ENCODE measurements around the gene MOB2. TPM values are rescaled to one million over a fixed set of nuclear protein-coding genes. Genes with fewer than 3 reads are reported as not detected.

MOB2 gene
- total and polyA plus RNA-seq, 4 donors = 8.3 to 18.5 (median 14.8) TPM

- no peaks in the 10 kb centered on the region for H3K9me3 ChIP-seq (ENCODE audit: control insufficient read depth in 4 of 4, low read length in 3 of 4)
- no peak for DNase-seq (ENCODE audit: low spot score)
- no peak for TF ChIP-seq REST (IDR thresholded peaks at IDR 0.05)
- no peak for TF ChIP-seq SP1 (IDR thresholded peaks at IDR 0.05)
- TF ChIP-seq HNF4A (conservative IDR thresholded peaks at IDR 0.05) = no peak
- WGBS = 95% methylated on average over 13 of the region's 13 CpGs
- H3K27ac ChIP-seq (ENCODE audit: low read depth in 1 of 2, low read length in 2 of 2) = no peak overlapping the region
- H3K4me1 ChIP-seq (ENCODE audit: control insufficient read depth in 4 of 4, insufficient read depth in 4 of 4, low read length in 3 of 4) = peaks cover 0 to 3% (median 0%) of the 10 kb centered on the region in 4 donors
- no peaks in the 10 kb centered on the region for H3K27me3 ChIP-seq (ENCODE audit: control insufficient read depth in 4 of 4, insufficient read depth in 4 of 4, low read length in 3 of 4)
- peaks cover 0 to 2% (median 0%) of the 10 kb centered on the region in 4 donors for H3K36me3 ChIP-seq (ENCODE audit: control insufficient read depth in 4 of 4, insufficient read depth in 3 of 4, low read depth in 1 of 4, low read length in 3 of 4)
- no peak overlapping the region for H3K4me3 ChIP-seq (ENCODE audit: low read depth in 1 of 3, low read length in 3 of 3)
- H3K9ac ChIP-seq (ENCODE audit: low read depth in 1 of 2, low read length in 2 of 2) = no peak overlapping the region
These were observed 29.3 kb downstream of the MOB2 start for GRCh38 chr11:1457326-1457680.

- WGBS = 88% methylated on average over 44 of the region's 44 CpGs
- no peak for TF ChIP-seq TAF1 (conservative IDR thresholded peaks at IDR 0.05)
- no peak for TF ChIP-seq ATF3 (IDR thresholded peaks at IDR 0.05)
- no peak for TF ChIP-seq REST (IDR thresholded peaks at IDR 0.05)
- TF ChIP-seq ZBTB33 (IDR thresholded peaks at IDR 0.05) = no peak
- no peak for TF ChIP-seq RXRA (IDR thresholded peaks at IDR 0.05)
- TF ChIP-seq SP1 (IDR thresholded peaks at IDR 0.05) = no peak
- no peak for TF ChIP-seq HNF4A (conservative IDR thresholded peaks at IDR 0.05)
- no peak for TF ChIP-seq HNF4G (IDR thresholded peaks at IDR 0.05)
- no peak for TF ChIP-seq RAD21 (IDR thresholded peaks at IDR 0.05)
- Histone ChIP-seq H3K27me3 (ENCODE audit: control insufficient read depth in 4 of 4, insufficient read depth in 4 of 4, low read length in 3 of 4) (no peaks in the 10 kb centered on the region), H3K9ac (ENCODE audit: low read depth in 1 of 2, low read length in 2 of 2) (no peak overlapping the region), H3K36me3 (ENCODE audit: control insufficient read depth in 4 of 4, insufficient read depth in 3 of 4, low read depth in 1 of 4, low read length in 3 of 4) (peaks cover 0 to 2% (median 0%) of the 10 kb centered on the region in 4 donors), H3K4me1 (ENCODE audit: control insufficient read depth in 4 of 4, insufficient read depth in 4 of 4, low read length in 3 of 4) (peaks cover 0 to 3% (median 0%) of the 10 kb centered on the region in 4 donors), H3K4me3 (ENCODE audit: low read depth in 1 of 3, low read length in 3 of 3) (no peak overlapping the region), H3K9me3 (ENCODE audit: control insufficient read depth in 4 of 4, low read length in 3 of 4) (no peaks in the 10 kb centered on the region), H3K27ac (ENCODE audit: low read depth in 1 of 2, low read length in 2 of 2) (no peak overlapping the region)
- no peak for DNase-seq (ENCODE audit: low spot score)
These were observed 29.8 kb downstream of the MOB2 start for GRCh38 chr11:1456596-1457325.

All from liver (tissue), 9 donors.